Activated T-helper 17 cell treated with anti-CD3 and anti-CD28 coated beads, Interleukin-2, amount 50 U/mL, for 72 hours (primary cell): Measurements from ENCODE around the gene RIMBP2. TPM values are rescaled to one million over a fixed set of nuclear protein-coding genes. Genes with fewer than 3 reads are reported as not detected.

Experiments
- ATAC-seq: fragments of 150-1000 bp; cut with Tn5 transposase; replicated peaks from 2 replicates; pipeline ENCODE4 v1.10.0; 2021; ENCODE audit warnings: mild to moderate bottlenecking, moderate library complexity
- H3K27ac Mint-ChIP-seq: one replicate; pipeline ENCODE4 v1.8.0; 2022; ENCODE audit warnings: mixed read lengths
- H3K27me3 Mint-ChIP-seq: one replicate; pipeline ENCODE4 v1.8.0; 2022; ENCODE audit warnings: mixed read lengths
- H3K36me3 Mint-ChIP-seq: one replicate; pipeline ENCODE4 v1.8.0; 2022; ENCODE audit warnings: low read depth, mild to moderate bottlenecking, mixed read lengths
- H3K4me1 Mint-ChIP-seq: one replicate; pipeline ENCODE4 v1.8.0; 2022; ENCODE audit warnings: mixed read lengths
- H3K4me3 Mint-ChIP-seq: one replicate; pipeline ENCODE4 v1.8.0; 2022; ENCODE audit warnings: mild to moderate bottlenecking, mixed read lengths
- H3K9me3 Mint-ChIP-seq: one replicate; pipeline ENCODE4 v1.8.0; 2022; ENCODE audit warnings: mixed read lengths
- total RNA-seq, 2 donors: library from RNA; stranded (reverse); gene quantifications; one replicate each; pipeline ENCODE4 v1.2.3, GENCODE V29; 2022

Gene RIMBP2
- total RNA-seq, 2 donors from 2014 or later: 0.29 TPM; not detected in 1

GRCh38 chr12:130615861-130616345 lies 100.2 kb downstream of the RIMBP2 start:
- Mint-ChIP-seq H3K36me3 (no peaks in the 10 kb centered on the region), H3K9me3 (no peaks in the 10 kb centered on the region), H3K4me3 (no peak overlapping the region), H3K4me1 (no peaks in the 10 kb centered on the region), H3K27me3 (peaks cover 3% of the 10 kb centered on the region), H3K27ac (no peak overlapping the region)
- ATAC-seq: no peak

DNA sequence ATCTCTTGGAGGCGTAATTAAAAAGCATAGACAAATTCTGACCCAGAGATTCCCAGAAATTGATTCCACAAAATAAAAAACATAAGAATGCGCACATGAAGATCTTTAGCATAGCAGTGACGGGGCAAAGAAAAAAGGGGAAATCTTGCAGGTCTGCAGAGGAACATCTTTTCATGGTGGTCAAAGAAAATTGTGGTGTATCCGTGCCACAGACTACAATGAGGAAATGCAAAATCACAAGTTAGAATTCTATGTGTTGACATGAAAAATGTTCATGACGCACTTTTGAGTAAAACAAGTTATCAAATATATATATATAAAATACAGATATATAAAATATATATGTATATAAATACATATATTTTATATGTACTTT lies 101.6 kb downstream of the RIMBP2 start:
- no peaks in the 10 kb centered on the region for H3K36me3 Mint-ChIP-seq
- ATAC-seq: no peak
- H3K9me3 Mint-ChIP-seq: no peaks in the 10 kb centered on the region

DNA sequence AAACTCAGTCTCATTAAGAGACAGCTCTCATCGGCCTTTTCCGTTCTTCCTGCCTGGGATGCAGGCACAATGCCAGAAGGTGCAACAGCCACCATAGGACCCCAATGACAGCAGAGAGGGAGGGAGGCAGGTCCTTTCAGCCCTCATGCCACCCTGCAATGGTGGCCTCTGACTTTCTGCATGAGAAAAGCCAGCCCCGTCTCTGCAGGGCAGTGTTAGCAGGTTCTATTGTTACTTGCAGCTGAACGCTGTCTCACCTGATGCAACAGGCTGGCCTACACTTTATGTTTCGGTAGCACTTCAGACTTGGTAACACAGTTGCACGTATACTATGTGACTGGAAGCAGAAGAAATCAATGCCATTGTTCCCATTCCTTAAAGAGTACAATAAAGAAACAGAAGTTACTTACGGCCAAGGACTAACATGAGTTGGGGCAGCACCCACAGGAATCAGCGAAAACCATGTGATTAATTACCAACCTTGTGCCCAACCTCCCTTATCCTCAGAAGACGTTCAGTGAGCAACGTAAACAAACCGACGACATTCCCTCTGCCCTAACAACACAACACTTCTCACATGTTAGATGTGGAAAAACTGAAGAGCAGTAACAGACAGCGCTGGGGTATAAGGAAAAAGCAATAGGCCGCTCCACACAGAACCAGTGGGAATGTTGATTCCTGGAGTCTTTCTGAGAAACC lies 102.1 kb downstream of the RIMBP2 start:
- Mint-ChIP-seq H3K9me3 (no peaks in the 10 kb centered on the region), H3K4me1 (no peaks in the 10 kb centered on the region), H3K36me3 (no peaks in the 10 kb centered on the region), H3K27me3 (peaks cover 3% of the 10 kb centered on the region), H3K27ac (no peak overlapping the region), H3K4me3 (no peak overlapping the region)
- ATAC-seq: no peak

More for the DNA sequence above, 101.6 kb downstream of the RIMBP2 start:
- H3K27me3 Mint-ChIP-seq: peaks cover 3% of the 10 kb centered on the region
- no peak overlapping the region for H3K4me3 Mint-ChIP-seq
- no peaks in the 10 kb centered on the region for H3K4me1 Mint-ChIP-seq
- H3K27ac Mint-ChIP-seq: no peak overlapping the region

- H3K4me3 Mint-ChIP-seq: no peak overlapping the region
- no peaks in the 10 kb centered on the region for H3K9me3 Mint-ChIP-seq
- ATAC-seq: no peak
- H3K4me1 Mint-ChIP-seq: no peaks in the 10 kb centered on the region
- no peak overlapping the region for H3K27ac Mint-ChIP-seq
- peaks cover 3% of the 10 kb centered on the region for H3K27me3 Mint-ChIP-seq
- no peaks in the 10 kb centered on the region for H3K36me3 Mint-ChIP-seq
These were observed 103.0 kb downstream of the RIMBP2 start for GRCh38 chr12:130613131-130613530.

GRCh38 chr12:130611026-130611905 lies 104.8 kb downstream of the RIMBP2 start:
- no peak for ATAC-seq
- Mint-ChIP-seq H3K27ac (no peak overlapping the region), H3K4me3 (no peak overlapping the region), H3K4me1 (no peaks in the 10 kb centered on the region), H3K36me3 (no peaks in the 10 kb centered on the region), H3K9me3 (no peaks in the 10 kb centered on the region), H3K27me3 (peaks cover 2% of the 10 kb centered on the region)

DNA sequence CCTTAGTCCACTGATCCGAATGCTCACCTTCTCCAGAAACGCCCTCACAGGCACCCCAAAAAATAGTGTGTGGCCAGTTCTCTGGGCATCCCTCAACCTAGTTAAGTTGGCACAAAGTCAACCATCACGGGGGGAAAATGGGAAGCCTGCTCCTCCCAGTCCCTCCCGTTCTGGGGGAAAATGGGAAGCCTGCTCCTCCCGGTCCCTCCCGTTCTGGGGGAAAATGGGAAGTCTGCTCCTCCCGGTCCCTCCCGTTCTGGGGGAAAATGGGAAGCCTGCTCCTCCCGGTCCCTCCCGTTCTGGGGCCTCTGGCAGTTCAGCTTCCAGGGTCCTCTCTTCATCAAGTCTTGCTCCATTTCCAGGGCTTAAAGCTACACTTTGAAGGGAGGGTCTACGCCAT lies 106.1 kb downstream of the RIMBP2 start:
- Mint-ChIP-seq H3K9me3 (no peaks in the 10 kb centered on the region), H3K4me3 (no peak overlapping the region), H3K27me3 (no peaks in the 10 kb centered on the region), H3K36me3 (no peaks in the 10 kb centered on the region), H3K27ac (no peak overlapping the region), H3K4me1 (no peaks in the 10 kb centered on the region)
- no peak for ATAC-seq

GRCh38 chr12:130608831-130609230 lies 107.3 kb downstream of the RIMBP2 start:
- no peaks in the 10 kb centered on the region for H3K27me3 Mint-ChIP-seq
- H3K4me3 Mint-ChIP-seq: no peak overlapping the region
- H3K36me3 Mint-ChIP-seq: no peaks in the 10 kb centered on the region

GRCh38 chr12:130608132-130608531 lies 108.0 kb downstream of the RIMBP2 start:
- H3K9me3 Mint-ChIP-seq: no peaks in the 10 kb centered on the region
- H3K27me3 Mint-ChIP-seq: no peaks in the 10 kb centered on the region
- no peak overlapping the region for H3K27ac Mint-ChIP-seq
- no peak overlapping the region for H3K4me3 Mint-ChIP-seq
- no peaks in the 10 kb centered on the region for H3K4me1 Mint-ChIP-seq
- no peak for ATAC-seq
- H3K36me3 Mint-ChIP-seq: no peaks in the 10 kb centered on the region

More at GRCh38 chr12:130608831-130609230, 107.3 kb downstream of the RIMBP2 start:
- Mint-ChIP-seq H3K4me1 (no peaks in the 10 kb centered on the region), H3K9me3 (no peaks in the 10 kb centered on the region), H3K27ac (no peak overlapping the region)
- ATAC-seq: no peak

GRCh38 chr12:130606231-130606630 lies 109.9 kb downstream of the RIMBP2 start:
- no peak for ATAC-seq
- Mint-ChIP-seq H3K27ac (no peak overlapping the region), H3K9me3 (no peaks in the 10 kb centered on the region), H3K4me3 (no peak overlapping the region), H3K27me3 (no peaks in the 10 kb centered on the region), H3K4me1 (no peaks in the 10 kb centered on the region), H3K36me3 (no peaks in the 10 kb centered on the region)

- Mint-ChIP-seq H3K27me3 (no peaks in the 10 kb centered on the region), H3K36me3 (no peaks in the 10 kb centered on the region)
These were observed 112.6 kb downstream of the RIMBP2 start for GRCh38 chr12:130603396-130603965.

GRCh38 chr12:130602251-130602650 lies 113.8 kb downstream of the RIMBP2 start:
- no peak for ATAC-seq
- H3K27ac Mint-ChIP-seq: no peak overlapping the region
- H3K4me3 Mint-ChIP-seq: no peak overlapping the region
- H3K4me1 Mint-ChIP-seq: no peaks in the 10 kb centered on the region
- H3K36me3 Mint-ChIP-seq: no peaks in the 10 kb centered on the region
- no peaks in the 10 kb centered on the region for H3K27me3 Mint-ChIP-seq
- peaks cover 3% of the 10 kb centered on the region for H3K9me3 Mint-ChIP-seq

More at GRCh38 chr12:130603396-130603965, 112.6 kb downstream of the RIMBP2 start:
- no peak for ATAC-seq
- Mint-ChIP-seq H3K4me1 (no peaks in the 10 kb centered on the region), H3K9me3 (peaks cover 3% of the 10 kb centered on the region), H3K4me3 (no peak overlapping the region), H3K27ac (no peak overlapping the region)

- Mint-ChIP-seq H3K27ac (no peak overlapping the region), H3K9me3 (peaks cover 3% of the 10 kb centered on the region), H3K4me3 (no peak overlapping the region), H3K4me1 (no peaks in the 10 kb centered on the region), H3K27me3 (no peaks in the 10 kb centered on the region), H3K36me3 (no peaks in the 10 kb centered on the region)
- ATAC-seq: no peak
These were observed 114.8 kb downstream of the RIMBP2 start for GRCh38 chr12:130601327-130601726.

GRCh38 chr12:130596241-130596640 lies 119.9 kb downstream of the RIMBP2 start:
- H3K9me3 Mint-ChIP-seq: peaks cover 3% of the 10 kb centered on the region
- ATAC-seq: no peak
- no peak overlapping the region for H3K27ac Mint-ChIP-seq
- no peaks in the 10 kb centered on the region for H3K36me3 Mint-ChIP-seq
- no peaks in the 10 kb centered on the region for H3K27me3 Mint-ChIP-seq
- no peaks in the 10 kb centered on the region for H3K4me1 Mint-ChIP-seq
- H3K4me3 Mint-ChIP-seq: no peak overlapping the region

- Mint-ChIP-seq H3K27me3 (no peaks in the 10 kb centered on the region), H3K27ac (no peak overlapping the region), H3K4me3 (no peak overlapping the region), H3K36me3 (no peaks in the 10 kb centered on the region), H3K9me3 (peaks cover 3% of the 10 kb centered on the region), H3K4me1 (no peaks in the 10 kb centered on the region)
- ATAC-seq: no peak
These were observed 120.5 kb downstream of the RIMBP2 start for GRCh38 chr12:130595566-130595965.
